Activated T-cell treated with anti-CD3 and anti-CD28 coated beads for 48 hours (primary cell): ENCODE results near the gene SZT2.
"Not testable (repeated sequence)": the region's sequence is repeated elsewhere in the genome, so short reads cannot be mapped to it uniquely, and the experiment has no call there.

Experiments used
- DNase-seq: peaks from one replicate; pipeline ENCODE4 v3.0.0-alpha.2; 2020; ENCODE audit warnings: low read depth

Gene SZT2

GRCh38 chr1:43388613-43389012, 1.1 kb upstream of the SZT2 start:
- no peak for DNase-seq

GRCh38 chr1:43392702-43393101, 3.0 kb downstream of the SZT2 start:
- DNase-seq: no peak

- no peak for DNase-seq
Measured at GRCh38 chr1:43395523-43395922, 5.8 kb downstream of the SZT2 start.

DNA sequence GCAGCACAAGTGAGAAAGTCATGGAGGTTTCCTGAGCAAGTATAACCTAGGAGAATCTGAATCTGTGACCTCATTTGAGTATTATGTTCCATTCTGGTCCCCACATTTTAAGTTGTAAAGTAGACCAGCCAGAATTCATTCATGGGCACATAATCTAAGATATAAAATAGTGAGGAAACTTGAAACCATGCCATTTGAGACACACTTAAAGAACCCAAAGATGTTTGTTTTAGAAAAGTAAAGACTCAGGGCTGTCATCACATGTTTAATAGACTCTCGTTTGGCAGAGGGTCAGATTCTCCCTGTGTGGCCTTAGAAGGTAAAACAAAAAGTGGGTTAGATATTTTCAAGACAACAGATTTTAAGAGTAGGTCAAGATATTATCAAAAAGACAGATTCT, 6.4 kb downstream of the SZT2 start:
- DNase-seq: no peak

DNA sequence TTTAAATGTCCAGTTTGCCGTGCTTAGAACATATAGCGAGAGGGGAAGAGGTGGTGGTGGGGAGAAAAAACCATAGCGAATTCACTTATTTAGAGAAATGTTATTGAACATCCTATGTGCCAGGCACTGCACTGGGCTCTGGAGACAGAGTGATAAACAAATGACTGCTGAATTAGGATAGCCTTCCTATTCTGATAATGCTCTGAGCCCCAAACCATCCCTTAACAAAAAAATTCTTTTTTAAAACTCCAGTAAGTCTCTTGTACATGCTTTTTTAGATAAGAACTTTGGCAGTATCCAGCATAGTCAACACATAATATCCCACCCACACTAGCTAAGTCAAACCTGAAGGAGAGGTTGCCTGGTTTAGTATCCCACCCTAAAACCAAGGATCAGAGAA, 8.5 kb downstream of the SZT2 start:
- no peak for DNase-seq

GRCh38 chr1:43400441-43400840, 10.7 kb downstream of the SZT2 start:
- not testable (repeated sequence) for DNase-seq

GRCh38 chr1:43402089-43402865, 12.6 kb downstream of the SZT2 start:
- DNase-seq: no peak

GRCh38 chr1:43404353-43404752, 14.7 kb downstream of the SZT2 start:
- DNase-seq: no peak

DNA sequence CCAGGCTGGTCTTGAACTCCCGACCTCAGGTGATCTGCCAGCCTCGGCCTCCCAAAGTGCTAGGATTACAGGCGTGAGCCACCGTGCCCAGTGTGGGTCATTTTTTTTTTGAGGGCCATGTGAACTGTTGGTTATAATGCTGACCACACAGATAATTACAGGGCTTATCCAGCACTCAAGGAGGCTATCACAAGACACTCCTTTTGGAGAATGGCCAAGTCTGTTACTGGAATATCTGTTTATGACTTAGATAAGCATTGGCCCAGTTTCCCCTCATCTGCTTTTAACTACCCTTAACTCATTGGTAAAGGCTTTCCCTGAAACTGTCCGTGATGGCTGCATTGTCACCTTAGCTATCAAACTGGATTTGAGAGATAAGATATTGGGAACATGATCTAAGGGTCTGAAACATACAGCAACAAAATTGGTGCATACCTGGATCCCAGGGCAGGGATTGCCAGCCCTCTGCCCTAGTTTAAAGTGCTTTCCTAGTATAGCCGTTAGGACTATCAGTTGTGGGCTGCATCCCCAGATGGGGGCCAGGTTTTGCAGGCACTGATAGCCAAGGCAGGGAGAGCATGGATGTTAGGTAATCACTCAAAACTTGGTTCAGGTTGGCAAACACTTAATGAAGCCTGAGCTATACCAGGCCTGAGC, 15.6 kb downstream of the SZT2 start:
- no peak for DNase-seq

DNA sequence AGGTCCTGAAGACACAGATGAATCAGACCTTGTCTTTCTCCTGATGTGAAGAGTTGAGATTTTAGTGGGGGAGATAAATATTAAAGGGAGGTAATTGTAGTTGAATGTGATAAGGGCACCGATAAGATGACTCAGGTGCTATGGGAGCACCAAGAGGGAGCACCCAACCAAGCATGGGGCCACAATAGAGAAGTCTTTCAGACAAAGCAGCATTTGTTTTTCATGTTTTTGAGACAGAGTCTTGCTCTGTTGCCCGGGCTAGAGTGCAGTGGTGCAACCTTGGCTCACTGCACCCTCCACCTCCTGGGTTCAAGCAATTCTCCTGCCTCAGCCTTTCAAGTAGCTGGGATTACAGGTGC, 16.2 kb downstream of the SZT2 start:
- no peak for DNase-seq

GRCh38 chr1:43410571-43410970, 20.9 kb downstream of the SZT2 start:
- no peak for DNase-seq

DNA sequence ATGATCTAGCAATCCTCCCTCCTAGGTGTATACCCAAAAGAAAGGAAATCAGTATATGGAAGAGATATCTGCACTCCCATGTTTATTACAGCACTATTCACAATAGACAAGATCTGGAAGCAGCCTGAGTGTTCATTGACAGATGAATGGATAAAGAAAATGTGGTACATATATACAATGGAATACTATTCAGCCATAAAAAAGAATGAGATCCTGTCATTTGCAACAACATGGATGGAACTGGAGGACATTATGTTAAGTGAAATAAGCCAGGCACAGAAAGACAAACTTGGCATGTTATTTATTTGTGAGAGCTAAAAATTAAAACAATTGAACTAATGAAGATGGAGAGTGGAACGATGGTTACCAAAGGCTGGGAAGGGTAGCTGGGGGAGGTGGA, 23.7 kb downstream of the SZT2 start:
- not testable (repeated sequence) for DNase-seq

DNA sequence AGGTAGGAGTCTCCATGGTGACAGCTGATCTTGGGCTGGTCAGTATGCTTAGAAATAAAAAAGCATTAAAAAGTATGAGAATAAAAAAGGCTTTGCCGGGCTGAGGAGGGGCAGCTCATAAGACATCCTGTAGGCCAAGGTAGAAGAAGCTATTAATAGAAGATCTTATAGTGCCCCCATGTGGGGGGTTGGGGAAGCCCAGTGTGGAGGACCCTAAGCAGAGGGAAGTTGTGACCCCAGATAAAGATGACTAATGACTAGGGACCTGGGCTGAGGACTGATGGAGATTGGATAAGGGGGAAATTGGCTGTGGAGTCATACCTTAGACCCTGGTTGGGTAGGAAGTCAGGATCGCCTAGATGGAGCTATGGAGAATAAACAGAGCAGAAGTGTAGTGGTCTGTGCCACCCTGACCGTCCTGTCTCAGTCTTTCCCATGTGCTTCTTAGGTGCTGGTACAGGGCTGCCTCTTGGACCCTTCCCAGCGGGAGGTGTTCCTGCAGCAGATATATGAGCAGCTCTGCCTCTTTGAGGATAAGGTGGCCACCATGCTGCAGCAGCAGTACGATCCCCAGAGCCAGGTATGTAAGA, 25.0 kb downstream of the SZT2 start:
- DNase-seq: peak; percentile 42

DNA sequence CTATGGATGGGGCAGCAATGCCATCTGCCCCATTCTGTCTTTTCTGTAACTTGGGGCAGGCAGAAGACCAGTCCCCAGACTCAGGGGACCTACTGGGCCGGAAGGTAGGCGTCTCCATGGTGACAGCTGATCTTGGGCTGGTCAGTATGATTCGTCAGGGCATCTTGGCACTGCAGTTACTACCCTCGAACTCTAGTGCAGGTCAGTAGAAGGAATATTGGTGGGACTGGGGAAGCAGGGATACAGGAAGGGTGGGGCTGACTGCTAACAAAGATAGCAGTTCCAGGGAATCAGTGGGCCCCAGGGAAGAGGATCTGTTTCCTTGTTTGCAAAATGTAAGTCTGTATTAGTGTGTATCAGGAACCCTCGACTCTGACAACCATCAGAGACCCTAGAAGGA, 26.2 kb downstream of the SZT2 start:
- DNase-seq: no peak

DNA sequence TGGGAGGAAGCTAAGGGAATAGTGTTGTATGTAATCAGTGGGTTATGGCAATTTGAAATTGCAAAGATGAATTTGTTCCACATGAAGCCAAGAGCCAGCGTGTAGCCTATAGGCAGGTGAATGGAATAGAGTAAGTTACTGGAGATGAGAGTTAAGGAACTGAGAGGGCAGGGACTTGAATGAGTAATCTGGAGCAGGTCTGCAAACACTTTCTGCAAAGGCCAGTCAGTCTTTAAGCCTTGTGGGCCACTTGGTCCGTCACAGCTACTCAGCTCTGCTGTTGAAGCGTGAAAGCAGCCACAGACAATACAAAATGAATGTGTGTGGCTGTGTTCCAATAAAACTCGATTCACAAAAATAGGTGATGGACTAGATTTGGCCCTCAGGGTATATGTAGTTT, 29.2 kb downstream of the SZT2 start:
- DNase-seq: no peak

- DNase-seq: no peak
Measured at GRCh38 chr1:43419627-43420425, 30.1 kb downstream of the SZT2 start.

DNA sequence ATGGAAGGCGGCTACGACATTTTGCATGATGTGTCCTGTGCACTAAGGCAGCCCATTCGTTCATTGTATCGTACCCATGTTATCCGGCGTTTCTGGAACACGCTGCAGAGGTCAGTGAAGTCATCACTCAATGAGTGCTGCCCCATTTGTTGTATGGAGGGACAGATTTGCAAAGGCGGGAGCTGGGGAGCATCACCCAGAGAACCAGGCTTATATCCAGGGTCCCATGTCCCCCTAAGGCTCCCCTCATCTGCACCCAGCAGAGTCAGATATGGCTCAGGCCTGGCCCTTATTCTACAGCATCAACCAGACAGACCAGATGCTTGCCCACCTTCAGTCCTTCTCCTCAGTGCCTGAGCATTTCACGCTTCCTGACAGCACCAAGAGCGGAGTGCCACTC, 31.2 kb downstream of the SZT2 start:
- no peak for DNase-seq

DNA sequence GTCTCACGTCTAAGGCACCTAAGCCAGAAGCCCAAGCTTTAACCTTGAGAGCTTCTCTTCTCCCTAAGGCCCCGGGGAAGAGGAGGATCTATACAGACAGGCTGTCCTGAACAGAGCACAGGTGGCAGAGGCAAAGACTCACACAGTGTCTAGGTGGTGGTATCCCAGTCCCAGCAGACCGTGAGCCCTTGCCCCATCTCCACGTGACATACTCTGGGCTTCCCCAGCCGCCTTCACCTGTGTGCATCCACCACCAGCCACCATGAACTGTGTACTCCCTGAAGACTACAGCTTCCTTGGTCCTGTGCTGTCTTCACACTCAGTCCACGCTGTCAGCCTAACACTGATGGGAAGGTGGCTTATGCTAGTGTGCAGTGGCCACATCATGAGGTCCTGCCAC, 31.7 kb downstream of the SZT2 start:
- DNase-seq: no peak

- DNase-seq: no peak
Measured at GRCh38 chr1:43421976-43422750, 32.5 kb downstream of the SZT2 start.

GRCh38 chr1:43422995-43423671, 33.4 kb downstream of the SZT2 start:
- no peak for DNase-seq
